ENCODE results near the gene EIF5B.

DNA sequence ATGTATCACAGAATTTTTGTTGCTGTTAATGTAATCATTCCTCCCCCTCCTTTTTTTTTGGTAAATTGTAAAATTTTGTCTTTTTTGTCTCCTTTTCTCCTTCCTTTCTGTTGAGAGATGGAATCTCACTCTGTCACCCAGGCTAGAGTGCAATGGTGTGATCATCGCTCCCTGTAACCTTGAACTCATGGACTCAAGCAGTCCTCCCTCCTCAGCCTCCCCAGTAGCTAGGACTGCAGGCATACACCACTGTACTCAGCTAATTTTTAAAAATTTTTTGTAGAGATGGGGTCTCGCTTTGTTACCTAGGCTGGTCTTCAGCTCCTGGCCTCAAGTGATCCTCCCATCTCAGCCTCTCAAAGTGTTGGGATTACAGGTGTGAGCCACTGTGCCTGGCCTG lies 5.3 kb downstream of the EIF5B start:
- TF ChIP-seq, protein P1, sequence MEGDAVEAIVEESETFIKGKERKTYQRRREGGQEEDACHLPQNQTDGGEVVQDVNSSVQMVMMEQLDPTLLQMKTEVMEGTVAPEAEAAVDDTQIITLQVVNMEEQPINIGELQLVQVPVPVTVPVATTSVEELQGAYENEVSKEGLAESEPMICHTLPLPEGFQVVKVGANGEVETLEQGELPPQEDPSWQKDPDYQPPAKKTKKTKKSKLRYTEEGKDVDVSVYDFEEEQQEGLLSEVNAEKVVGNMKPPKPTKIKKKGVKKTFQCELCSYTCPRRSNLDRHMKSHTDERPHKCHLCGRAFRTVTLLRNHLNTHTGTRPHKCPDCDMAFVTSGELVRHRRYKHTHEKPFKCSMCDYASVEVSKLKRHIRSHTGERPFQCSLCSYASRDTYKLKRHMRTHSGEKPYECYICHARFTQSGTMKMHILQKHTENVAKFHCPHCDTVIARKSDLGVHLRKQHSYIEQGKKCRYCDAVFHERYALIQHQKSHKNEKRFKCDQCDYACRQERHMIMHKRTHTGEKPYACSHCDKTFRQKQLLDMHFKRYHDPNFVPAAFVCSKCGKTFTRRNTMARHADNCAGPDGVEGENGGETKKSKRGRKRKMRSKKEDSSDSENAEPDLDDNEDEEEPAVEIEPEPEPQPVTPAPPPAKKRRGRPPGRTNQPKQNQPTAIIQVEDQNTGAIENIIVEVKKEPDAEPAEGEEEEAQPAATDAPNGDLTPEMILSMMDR (IDR thresholded peaks at IDR 0.05; ENCODE audit: control extremely low read depth in 1 of 3, insufficient read depth in 1 of 3, low read depth in 1 of 3, low read length in 3 of 3): no peak
- no peak for TF ChIP-seq SP1 (IDR thresholded peaks at IDR 0.05; ENCODE audit: low read depth, low read length)
- TF ChIP-seq POLR2AphosphoS5 (IDR thresholded peaks at IDR 0.05; ENCODE audit: low read depth, low read length): no peak
- no peak for TF ChIP-seq EZH2 (IDR thresholded peaks at IDR 0.05; ENCODE audit: low read depth, low read length, severe bottlenecking)
- no peak for TF ChIP-seq JUND (IDR thresholded peaks at IDR 0.05; ENCODE audit: low read length)
- no peak for TF ChIP-seq RAD21 (IDR thresholded peaks at IDR 0.05 in 1 of 2, conservative IDR thresholded peaks at IDR 0.05 in 1 of 2; ENCODE audit: low read depth in 2 of 2, low read length in 2 of 2)
- TF ChIP-seq CEBPB (IDR thresholded peaks at IDR 0.05; ENCODE audit: low read depth, low read length): no peak
- TF ChIP-seq ZNF274 (IDR thresholded peaks at IDR 0.05; ENCODE audit: borderline replicate concordance, extremely low read depth, low read length): no peak
- no peak for TF ChIP-seq CHD1 (IDR thresholded peaks at IDR 0.05; ENCODE audit: low read depth, low read length)

Data from H1 (cell line).